ENCODE data around the gene BABAM1.

The BABAM1 gene

DNA sequence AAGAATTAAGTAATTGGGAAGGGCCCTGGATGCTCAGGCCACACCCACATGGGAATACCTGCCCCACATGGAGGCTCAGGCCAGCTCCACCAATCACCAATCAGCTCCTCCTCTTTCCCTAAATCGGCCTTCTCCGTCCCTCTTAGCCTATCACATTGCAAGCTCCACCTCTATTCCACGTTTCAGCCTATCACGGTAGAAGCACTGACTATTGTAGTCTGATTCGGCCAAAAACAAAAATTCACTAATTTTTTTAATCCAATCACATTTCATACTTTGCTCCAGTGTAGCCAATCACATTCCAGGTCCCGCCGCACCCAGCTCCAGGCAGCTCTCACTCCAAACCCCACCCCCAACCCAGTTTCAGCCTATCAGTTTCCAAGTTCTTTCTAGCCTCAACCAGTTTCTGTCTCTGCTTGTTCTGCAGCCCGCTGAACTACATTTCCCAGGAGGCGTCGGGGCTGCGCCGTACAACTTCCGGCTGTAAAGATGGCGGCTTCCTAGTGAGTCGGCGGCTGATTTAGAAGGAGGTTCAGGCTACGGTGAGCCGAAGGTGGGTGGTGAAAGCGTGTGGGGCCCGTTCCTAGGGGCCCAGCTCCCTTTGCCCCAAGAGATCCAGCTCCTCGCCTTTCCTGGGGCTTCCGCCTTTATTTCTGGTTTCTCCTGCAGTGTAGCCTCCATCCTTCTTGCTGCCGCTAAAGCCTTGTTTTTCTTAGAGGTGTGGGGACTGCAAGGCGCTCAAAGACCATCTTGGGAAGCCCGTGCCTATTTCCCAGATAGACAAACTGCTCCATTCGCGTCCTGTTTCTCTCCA lies at the start of gene BABAM1:
TSS of gene BABAM1 (plus strand) at position 469 of the 814 bp plus-strand sequence. CDS start 1,364 bp downstream, outside the sequence.
- peak; percentile 98 for DNase-seq

GRCh38 chr19:17219286-17219685 lies 48.0 kb upstream of the BABAM1 start:
- no peak for DNase-seq

DNA sequence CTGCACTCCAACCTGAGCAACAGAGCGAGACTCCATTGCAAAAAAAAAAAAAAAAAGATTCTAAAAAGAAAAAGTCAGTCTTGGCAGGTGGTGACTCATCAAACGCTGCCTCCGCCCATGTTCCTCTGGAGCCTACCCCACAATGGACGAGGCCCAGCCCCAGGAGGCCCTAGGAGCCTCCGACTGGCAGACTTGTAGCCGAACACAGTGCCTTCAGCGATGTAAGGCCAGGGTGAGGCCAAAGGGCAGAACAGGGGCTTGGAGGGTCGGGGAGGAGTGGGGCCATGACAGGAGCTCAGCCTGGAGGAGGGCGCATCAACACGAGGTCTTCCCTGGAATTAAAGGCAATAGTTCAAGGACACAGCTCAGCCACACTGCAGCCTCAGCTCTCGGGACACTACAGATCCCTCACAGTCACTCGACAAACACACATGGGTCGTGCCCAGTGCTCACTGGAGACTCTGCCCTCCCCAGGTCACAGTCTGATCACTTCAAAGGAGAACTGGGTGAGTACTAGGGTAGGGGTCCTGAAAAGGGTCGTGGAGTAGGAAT lies 47.0 kb upstream of the BABAM1 start:
- peak; percentile 33 for DNase-seq

- DNase-seq = no peak
Observed at GRCh38 chr19:17225053-17225452, 42.2 kb upstream of the BABAM1 start.

- peak; percentile 97 for DNase-seq
Observed at GRCh38 chr19:17226002-17226933, 41.0 kb upstream of the BABAM1 start, which contains the start of gene OCEL1. Gene OCEL1 (plus strand): TSS chr19:17226226. CDS start chr19:17226248, 22 bp downstream.

GRCh38 chr19:17227798-17228367 lies 39.4 kb upstream of the BABAM1 start:
- DNase-seq = no peak

DNA sequence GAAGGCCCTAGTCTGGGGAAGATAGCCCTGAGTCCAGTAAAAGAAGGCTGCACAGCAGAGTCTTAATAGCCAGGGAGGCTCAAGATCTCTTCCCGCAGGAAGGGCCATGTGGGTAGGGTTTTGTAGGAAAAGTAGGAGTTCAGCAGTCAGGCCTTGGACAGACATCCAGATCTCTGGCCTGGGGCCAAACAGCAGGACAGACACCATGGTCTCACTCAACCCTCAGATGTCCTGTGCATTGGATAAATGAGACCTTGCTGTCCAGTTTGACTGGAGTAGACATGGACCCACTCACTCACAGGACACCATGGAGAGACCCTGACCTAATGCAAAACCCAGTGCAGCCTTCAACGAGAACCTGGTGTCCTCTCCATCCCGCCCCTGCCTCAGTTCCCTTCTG lies 37.4 kb upstream of the BABAM1 start:
- DNase-seq = no peak

GRCh38 chr19:17232258-17232657 lies 35.0 kb upstream of the BABAM1 start:
- no peak for DNase-seq

DNA sequence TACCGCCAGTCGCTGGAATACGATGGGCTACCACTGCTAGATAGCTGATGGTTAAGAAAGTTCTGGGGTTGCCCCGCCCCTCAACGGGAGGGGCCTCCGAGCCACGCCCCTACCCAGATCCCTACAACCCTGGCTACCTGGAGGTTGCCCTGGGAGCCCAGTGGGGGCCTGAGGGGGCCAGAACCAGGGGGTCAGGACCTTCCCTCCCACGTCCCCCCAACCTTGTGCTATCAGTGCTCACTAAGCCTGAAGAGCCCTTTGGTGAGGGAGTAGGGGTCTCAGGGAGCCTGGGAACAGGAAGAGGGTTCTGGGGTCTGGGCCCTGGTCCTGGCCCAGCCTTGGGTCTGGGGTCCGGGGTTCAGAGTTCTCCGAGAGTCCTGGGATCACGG lies 32.3 kb upstream of the BABAM1 start:
- DNase-seq = peak; percentile 44

- peak; percentile 76 for DNase-seq
Observed at GRCh38 chr19:17235300-17235970, 31.8 kb upstream of the BABAM1 start.

DNA sequence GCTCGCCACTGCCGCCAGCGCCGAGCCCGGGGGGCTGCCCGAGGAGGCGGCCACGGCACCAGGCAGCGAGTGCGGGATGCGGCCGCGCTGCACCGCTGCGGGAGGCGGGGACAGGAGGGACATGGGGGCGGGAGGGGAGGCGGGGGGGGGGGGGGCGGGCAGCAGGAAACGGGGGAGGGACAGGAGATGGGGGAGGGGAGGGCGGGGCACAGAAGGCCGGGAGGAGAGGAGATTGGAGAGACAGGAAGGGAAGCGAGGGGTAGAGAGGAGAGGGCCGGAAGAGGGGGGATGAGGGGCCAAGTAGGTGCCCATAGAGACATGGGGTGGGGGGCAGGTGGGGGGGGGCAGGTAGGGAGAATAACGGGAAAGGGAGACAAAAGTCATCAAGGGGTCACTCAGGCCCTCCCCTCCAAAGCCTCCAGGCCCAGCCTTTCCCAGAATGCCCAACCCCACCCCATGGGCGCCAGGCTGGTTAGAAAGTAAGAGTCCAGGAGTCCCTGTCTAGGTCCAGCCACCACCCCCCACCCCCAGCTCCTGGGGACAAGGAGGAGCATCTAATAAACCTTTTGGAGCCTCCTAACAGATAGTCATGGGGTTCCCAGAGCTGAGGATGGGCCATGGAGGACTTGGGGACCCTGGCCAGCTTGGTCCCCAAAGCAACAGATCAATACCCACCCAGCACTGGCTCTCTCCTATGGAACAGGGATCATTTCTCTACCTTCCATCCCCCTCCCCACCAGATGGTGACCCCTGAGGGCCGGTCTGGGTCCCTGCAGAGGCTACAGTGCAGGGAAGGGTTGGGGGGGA lies 31.1 kb upstream of the BABAM1 start:
- DNase-seq = no peak

GRCh38 chr19:17236811-17237543 lies 30.3 kb upstream of the BABAM1 start:
- no peak for DNase-seq

DNA sequence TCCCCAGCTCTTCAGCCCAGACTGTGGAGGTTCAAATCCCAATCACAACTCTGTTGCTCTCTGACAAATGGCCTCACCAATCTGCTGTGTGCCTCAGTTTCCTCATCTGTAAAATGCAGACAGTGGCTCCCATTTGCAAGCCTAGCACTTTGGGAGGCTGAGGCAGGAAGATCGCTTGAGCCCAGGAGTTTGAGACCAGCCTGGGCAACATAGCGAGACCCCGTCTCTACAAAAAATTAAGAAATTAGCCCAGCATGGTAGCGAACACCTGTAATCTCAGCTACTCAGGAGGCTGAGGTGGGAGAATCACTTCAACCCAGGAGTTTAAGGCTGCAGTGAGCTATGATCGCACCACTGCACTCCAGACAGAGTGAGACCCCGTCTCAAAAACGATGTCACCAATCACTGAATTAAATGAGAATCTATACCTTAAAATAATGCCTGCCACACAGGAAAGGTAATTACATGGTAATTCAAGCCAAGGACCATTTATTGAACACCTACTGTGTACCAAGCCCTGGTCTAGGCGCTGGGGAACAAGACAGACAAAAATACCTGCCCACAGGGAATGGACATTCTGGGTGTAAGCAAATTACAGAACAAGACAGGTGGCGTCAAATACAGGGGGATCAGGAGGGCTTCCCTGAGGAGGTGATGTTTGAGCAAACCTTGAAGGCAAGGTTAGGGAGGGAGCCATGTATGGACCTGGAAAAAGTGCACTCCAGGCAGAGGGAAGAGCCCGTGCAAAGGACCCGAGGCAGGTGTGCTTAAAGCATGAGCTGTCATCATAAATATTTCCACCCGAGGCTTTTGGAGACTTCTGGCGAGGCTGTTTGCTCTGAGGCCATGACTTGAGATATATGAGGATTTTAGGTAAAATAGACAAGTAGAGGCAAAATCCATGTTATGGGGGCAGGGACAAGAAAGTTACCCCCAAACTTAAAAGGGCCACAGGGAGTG lies 29.2 kb upstream of the BABAM1 start:
- no peak for DNase-seq

DNA sequence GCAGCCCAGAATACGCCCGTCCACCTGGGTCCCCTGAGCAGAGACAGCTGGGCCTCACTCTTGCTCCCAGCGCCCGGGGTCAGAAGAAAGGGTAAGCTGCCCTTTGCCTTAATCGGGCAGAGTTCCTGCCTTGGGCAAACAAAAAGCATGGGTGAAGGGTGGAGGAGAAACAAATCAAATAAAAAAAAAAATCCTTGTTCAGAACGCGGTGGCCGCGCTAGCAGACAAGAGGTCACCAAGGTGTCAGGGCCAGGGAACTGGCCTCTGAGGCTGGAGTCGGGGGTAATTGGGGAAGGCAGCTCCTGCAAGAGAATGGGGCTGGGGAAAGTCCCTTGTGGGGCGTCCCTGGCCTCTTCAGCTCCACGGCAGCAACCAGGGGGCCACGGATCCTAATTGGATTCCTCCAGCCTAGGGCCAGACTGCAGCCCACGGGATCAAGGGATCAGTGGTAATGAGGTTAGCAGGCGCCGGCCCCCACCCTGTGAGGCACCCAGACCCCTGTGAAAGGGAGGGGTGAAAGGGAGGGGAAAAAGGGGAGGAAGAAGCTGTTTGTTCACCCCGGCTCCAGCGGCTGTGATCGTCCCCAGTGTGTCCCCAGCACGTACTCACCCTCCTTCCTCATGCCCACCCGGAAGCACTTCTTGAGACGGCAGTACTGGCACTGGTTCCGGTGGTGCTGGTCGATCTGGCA lies 27.0 kb upstream of the BABAM1 start:
- no peak for DNase-seq

DNA sequence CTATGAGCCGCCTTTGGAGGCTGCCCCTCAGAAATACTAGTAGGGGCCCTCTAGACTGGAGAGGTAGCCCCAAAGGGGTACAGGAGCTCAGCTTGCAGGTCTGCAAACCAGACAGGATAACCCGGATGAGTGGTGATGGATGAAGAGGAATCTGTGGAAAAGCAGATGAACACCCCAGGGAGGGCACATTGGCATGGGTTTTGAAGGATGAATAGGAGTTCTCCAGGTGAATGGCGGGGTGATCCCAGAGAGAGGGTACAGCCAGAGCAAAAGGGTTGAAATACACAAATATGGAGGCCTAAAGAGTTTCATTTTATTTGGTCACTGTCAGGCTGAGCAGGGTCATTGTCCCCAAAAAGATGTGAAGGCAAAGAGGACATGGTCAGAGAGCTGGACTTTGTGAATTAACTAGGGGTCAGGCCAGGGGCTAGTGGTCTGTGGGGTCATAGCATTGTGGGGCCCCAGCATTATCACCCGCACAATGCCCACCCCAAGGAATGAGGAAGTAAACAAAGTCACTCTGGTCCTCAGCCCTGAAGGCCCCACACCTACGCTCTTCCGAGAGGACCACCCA lies 26.3 kb upstream of the BABAM1 start:
- no peak for DNase-seq

- DNase-seq = no peak
Observed at GRCh38 chr19:17242431-17243208, 24.6 kb upstream of the BABAM1 start.

DNA sequence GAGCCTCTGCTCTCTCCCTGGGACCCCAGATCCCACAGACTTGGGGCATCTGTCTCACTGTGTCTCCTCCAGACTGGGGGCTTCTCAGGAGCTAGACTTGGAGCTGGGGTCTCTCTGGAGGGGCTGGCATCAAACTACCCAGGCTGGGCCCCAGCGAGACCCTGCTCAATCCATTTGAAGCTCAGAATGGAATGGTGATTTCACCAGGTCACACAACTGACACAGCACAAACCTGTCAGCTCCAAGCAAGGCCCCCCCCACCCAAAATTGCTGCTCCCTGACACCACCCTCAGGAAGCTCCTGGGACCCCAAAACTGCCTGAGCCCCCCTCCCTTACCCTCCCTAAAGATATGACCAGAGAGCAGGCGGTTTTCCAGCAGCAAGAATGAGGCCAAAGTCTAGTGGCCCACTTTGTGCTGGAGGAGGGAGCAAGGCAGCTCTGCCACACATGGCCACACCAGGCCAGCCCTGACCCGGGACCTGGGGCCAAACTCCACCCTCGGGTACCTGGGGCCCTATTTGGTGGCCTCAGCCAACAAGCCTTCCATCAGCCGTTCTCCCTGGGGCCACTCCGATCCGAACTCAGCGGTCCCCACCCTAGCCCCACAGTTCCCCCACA lies 23.9 kb upstream of the BABAM1 start:
- DNase-seq = no peak
